GM12872 (cell line): ENCODE measurements around the gene LHX8.

Experiments used
- TF ChIP-seq, protein P1 (sequence below): IDR thresholded peaks from 3 replicates; pipeline ENCODE4 v1.5.1; 2011; ENCODE audit warnings: low read depth, mild to moderate bottlenecking, low read length, moderate library complexity; ENCODE audit not compliant: insufficient read depth

Gene LHX8

DNA sequence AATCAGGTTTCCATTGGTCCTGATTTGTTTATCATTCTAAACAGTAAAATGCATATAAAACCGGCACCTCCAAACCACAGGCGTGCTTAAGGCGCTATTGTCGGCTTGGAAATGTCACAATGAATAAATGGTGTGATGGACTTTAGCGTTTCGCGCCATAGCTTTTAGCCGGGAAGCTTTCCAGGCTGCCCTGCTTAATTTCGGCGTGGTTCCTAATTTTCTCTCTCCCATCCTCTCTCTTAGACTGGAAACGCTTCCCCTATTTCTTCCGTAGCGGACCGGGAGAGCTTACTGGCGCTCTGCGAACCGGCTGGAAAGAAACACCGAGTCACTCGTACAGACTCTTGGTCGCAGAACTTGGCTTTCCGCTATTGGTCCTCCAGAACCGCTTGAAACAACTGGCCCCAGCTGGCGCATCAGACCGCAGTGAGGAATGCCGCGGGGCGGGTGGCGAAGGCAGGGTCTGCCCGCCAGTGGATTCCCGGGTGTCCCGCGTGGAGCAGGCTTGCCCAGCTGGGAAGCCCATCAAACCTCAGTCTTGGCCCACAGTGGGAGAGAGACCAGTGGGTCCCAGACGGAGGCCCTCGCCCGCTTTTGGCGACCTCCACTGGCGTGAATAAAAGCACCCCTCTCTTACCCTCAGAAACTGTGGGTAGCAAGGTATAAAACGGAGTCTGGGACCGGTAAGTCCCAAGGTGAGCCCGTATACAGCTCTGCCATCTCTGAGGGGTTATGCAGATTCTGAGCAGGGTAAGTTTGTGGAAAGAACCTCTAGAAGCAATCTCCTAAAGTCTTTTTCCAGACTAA is 4.0 kb upstream of the LHX8 start:
- TF ChIP-seq, protein P1, sequence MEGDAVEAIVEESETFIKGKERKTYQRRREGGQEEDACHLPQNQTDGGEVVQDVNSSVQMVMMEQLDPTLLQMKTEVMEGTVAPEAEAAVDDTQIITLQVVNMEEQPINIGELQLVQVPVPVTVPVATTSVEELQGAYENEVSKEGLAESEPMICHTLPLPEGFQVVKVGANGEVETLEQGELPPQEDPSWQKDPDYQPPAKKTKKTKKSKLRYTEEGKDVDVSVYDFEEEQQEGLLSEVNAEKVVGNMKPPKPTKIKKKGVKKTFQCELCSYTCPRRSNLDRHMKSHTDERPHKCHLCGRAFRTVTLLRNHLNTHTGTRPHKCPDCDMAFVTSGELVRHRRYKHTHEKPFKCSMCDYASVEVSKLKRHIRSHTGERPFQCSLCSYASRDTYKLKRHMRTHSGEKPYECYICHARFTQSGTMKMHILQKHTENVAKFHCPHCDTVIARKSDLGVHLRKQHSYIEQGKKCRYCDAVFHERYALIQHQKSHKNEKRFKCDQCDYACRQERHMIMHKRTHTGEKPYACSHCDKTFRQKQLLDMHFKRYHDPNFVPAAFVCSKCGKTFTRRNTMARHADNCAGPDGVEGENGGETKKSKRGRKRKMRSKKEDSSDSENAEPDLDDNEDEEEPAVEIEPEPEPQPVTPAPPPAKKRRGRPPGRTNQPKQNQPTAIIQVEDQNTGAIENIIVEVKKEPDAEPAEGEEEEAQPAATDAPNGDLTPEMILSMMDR: no peak

DNA sequence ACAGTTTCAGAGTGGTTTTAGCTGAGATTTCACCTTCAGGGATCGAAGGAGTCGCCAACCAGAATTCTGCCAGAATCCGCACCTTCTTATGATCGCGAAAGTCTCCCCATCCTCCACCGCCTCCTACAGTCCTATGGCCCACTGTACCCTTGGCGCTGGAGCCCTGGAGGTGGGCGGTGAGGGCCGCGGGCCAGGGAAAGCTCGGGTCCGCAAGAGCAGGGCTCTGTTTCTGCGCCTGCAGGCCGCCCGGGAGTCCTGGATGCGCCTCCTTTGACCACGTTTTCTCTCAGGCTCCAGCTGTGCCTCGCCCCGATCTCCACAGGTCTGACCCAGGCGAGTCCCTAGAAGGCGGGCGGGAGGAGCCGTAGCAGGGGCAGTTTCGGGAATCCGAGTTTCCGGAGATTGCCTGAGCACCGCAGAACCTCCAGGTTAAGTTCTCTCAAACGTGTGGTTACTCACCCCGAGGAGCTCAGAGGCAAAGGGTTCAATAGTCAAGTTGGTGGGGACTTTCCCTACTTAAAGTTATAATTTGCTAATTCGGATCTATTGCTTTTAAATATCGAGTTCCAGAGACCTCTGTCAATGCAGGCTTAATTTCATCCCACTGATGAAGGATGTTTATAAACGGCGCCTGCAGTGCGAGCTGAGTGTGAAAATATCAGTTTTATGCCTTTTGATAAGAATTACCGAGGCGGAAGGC is 3.2 kb upstream of the LHX8 start:
- TF ChIP-seq, protein P1: no peak

DNA sequence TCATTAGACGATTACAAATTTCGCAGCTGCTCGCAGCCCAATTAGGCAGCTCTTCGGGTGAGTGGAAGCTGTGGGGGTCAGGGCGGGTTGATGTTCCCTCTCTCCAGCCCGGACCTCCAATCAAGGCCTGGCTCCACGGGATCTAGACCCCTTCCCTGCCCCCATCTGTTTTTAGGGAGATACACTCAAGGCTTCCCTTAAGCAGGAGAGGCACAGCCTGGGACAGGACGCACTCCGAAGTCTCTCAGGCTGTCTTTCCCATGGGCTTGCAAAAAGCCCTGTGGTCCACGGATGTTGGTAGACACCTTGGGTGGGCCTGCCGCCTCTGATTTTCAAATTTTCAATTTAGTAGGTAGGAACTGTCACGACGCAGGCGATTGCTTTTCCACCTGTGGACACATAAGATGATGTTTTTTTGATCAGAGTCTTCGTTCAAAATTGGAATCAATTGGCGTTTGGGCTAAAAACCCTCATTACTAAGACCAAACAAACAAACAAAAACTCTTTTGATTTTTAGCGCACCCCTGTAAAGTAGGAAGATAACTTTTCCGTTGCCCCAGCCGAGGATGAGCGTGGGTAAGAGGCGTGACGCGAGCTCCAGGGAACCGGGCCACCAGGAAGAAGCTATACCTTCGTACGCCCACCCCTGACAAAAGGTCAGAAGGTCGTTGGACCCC is 2.5 kb upstream of the LHX8 start:
- TF ChIP-seq, protein P1: no peak

DNA sequence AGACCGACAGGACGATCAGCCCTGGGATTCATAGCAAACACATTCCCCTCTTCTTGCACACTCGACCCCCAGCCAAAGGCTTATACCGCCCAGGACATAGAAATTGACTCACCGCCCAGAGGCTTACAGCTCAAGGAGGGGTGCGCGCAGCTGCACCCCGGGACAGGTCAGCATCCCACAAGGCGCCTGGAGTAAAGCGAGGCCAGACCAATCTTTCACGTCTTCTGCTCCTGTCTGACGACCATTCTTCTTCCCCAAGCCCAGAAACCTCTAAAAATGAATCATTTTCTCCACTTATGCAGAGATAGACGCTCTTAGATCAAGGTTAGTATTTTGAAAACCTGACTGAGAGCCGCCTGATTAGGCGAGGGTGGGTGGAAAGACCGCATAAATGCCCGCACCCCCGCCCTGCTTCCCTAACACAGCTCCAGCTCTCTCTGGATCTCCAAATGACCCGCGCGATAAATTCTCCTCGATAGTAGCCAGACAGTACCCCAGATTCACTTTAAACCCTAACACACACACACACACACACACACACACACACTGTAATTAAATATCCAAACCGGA is 1.9 kb upstream of the LHX8 start:
- TF ChIP-seq, protein P1: no peak

DNA sequence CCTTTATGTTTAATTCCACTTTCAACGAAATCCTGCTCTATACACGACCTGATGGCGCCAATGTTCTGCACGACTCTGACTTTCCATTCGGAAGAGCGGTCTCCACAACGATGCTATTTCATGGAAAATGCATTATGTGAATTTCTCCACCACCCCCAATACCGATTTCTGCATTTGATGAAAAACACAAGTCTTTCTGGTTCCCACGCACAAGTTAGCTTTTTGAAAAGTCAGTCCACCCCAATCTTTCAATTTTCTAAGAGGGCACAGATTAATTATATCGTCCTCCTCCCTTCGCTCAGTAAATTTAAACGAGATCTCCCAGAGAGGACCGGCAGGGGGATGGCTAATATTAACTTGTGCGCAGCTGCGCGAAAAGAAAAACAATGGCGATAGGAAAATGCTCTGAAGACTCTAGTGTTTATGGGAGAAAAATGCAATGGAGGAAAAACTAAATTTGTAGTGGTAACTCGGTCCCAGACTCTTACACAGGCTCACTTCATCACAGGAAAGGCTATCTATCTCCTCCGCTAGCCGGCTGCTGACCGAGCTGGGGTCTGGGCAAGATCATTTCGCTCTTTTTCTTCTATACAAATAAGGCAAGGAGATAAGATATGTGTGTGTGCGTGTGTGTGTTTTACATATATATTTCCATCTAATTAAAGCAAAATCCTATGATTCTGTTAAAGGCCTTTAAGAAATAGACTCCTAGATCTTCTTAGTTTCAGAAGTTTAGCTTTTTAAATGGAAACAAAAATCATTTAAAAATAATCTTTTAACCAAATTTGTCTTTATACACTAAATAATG is 1.2 kb upstream of the LHX8 start:
- TF ChIP-seq, protein P1: no peak

DNA sequence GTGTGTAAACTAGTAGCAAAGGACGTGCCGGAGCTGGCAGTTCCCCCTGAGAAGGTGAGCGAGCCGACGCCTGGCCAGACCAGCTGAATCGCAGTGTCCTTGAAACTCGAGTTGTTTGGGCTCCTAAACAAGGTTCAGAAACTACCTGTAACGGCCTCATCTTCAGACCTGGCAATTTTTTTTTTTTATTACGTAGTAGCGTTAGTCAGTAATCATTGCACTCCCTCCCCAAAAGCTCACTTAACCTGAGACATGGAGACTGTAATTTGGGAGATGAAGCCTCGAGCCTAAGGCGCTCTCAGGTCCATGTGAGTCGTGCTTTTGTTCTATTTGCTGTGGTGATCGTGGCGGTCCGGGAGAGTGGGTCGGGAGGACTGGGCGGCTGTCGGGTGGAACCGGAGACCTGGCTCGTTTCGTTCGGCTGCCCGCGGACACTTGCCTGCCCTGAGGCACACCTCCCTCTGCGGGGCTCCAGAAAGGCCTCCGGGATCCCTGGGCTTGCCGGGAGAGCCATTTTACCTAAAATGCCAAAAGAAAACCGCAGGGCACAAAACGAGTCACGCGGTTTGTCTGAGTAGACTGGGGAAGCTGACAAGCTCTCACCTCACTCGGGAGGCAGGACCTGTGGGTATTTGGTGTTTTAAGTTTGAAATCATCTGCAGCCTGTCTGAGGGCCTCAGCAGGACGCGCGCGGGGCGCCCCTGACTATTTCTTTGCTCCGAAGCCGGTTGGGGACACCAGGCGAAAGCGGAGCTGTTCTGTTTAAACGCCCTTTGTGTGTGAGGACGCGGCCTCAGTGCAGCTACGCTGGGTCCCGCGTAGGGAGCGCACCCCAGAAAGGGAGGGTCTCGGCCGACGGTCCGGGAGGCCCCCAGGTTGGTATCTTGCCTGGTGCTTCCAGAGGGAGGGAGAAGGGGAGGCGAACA is 722 bp downstream of the LHX8 start:
- TF ChIP-seq, protein P1: no peak
